Measurements from ENCODE around the gene MAP2K6.
"Not testable (repeated sequence)": the region's sequence is repeated elsewhere in the genome, so short reads cannot be mapped to it uniquely, and the experiment has no call there.

Gene MAP2K6

GRCh38 chr17:69460963-69461922 is 46.7 kb downstream of the MAP2K6 start:
- no peak for DNase-seq

- no peak for DNase-seq
Observed at GRCh38 chr17:69461951-69462369, 47.5 kb downstream of the MAP2K6 start.

GRCh38 chr17:69462882-69463281 is 48.4 kb downstream of the MAP2K6 start:
- no peak for DNase-seq

GRCh38 chr17:69466451-69466850 is 52.0 kb downstream of the MAP2K6 start:
- DNase-seq, result no peak

GRCh38 chr17:69466905-69467667 is 52.6 kb downstream of the MAP2K6 start:
- peak; percentile 55 for DNase-seq

GRCh38 chr17:69468207-69468606 is 53.7 kb downstream of the MAP2K6 start:
- peak; percentile 65 for DNase-seq

- DNase-seq, result no peak
Observed at GRCh38 chr17:69470702-69471101, 56.2 kb downstream of the MAP2K6 start.

GRCh38 chr17:69471406-69471805 is 56.9 kb downstream of the MAP2K6 start:
- no peak for DNase-seq

GRCh38 chr17:69473841-69474831 is 59.6 kb downstream of the MAP2K6 start:
- no peak for DNase-seq

- no peak for DNase-seq
Observed at GRCh38 chr17:69477204-69477902, 62.9 kb downstream of the MAP2K6 start.

GRCh38 chr17:69477903-69478266 is 63.4 kb downstream of the MAP2K6 start:
- DNase-seq, result no peak

- DNase-seq, result no peak
Observed at GRCh38 chr17:69478916-69479315, 64.4 kb downstream of the MAP2K6 start.

- not testable (repeated sequence) for DNase-seq
Observed at GRCh38 chr17:69479756-69480155, 65.3 kb downstream of the MAP2K6 start.

- DNase-seq, result peak; percentile 75
Observed at GRCh38 chr17:69480245-69480644, 65.7 kb downstream of the MAP2K6 start.

GRCh38 chr17:69485251-69485661 is 70.8 kb downstream of the MAP2K6 start:
- no peak for DNase-seq

GRCh38 chr17:69485901-69486643 is 71.6 kb downstream of the MAP2K6 start:
- DNase-seq, result no peak

GRCh38 chr17:69486779-69487637 is 72.5 kb downstream of the MAP2K6 start:
- no peak for DNase-seq

- DNase-seq, result no peak
Observed at GRCh38 chr17:69489313-69489712, 74.8 kb downstream of the MAP2K6 start.

- DNase-seq, result no peak
Observed at GRCh38 chr17:69492410-69493071, 78.0 kb downstream of the MAP2K6 start.

- DNase-seq, result no peak
Observed at GRCh38 chr17:69495787-69496186, 81.3 kb downstream of the MAP2K6 start.
